NCI-H2196 (cell line): Measurements from ENCODE around the gene IHH.

Experiments
- DNase-seq: peaks from one replicate; lab custom pipeline; 2025; ENCODE audit not compliant: unreplicated experiment; lab: John Stamatoyannopoulos, UW

Gene IHH

GRCh38 chr2:219041252-219041651 is 19.5 kb downstream of the IHH start, which contains the start of gene CFAP65:
Gene CFAP65 (minus strand): TSS chr2:219041516. CDS start chr2:219039048, 2,468 bp downstream.
- peak; percentile 44 for DNase-seq

- DNase-seq = no peak
These were observed 22.1 kb downstream of the IHH start for GRCh38 chr2:219038600-219038999.

DNA sequence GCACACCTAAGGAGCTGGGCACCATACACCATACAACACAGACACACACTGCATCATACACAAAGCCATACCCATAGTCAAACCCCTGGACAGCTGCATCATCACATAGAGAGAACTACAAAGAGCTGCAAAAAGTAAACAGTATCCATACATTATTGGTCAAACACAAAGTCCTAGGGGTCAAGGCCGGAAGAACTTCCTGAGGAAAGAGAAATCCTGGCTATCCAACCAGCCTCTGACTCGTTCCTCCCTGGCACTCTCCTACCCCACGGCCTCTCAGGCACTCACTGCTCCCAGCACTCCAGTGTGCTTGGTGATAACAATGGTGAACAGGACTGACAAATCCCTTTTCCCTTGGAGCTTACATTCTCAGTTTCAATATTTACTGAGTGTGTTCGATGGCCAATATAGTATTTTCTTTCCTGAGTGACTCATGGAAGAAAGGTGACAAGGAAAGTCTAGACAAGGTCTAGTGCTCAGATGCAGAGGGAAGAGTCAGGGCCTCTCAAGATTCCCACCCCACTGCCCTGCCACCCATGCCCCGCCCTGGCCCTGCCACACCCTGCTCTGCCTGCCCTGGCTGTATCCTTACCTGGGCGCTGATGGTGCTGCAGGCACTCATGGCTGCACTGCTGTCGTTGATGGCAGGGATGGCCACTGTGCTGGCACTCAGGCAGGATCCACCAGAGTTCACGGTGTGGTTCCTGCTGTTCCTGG is 22.8 kb downstream of the IHH start:
- no peak for DNase-seq

DNA sequence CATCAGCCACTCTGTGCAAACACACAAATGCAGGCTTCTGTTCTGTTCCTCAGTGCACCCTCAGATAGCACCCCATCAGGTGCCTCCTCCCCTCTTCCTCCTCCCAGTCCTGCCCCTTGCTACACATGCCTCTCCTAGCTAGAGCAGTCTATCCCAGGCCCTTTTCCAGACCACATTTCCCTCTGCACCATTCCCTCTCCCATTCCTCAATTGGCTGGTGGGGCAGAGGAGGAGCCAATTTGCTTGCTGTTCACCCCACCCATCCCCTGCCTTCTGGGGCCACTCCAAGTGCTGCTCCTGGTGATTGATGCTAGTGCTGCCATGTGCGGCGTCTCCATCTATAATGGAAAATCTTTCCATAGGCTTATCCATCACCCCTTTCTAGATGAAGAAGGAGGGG is 24.8 kb downstream of the IHH start:
- no peak for DNase-seq

- DNase-seq = no peak
These were observed 25.9 kb downstream of the IHH start for GRCh38 chr2:219034823-219035222.

DNA sequence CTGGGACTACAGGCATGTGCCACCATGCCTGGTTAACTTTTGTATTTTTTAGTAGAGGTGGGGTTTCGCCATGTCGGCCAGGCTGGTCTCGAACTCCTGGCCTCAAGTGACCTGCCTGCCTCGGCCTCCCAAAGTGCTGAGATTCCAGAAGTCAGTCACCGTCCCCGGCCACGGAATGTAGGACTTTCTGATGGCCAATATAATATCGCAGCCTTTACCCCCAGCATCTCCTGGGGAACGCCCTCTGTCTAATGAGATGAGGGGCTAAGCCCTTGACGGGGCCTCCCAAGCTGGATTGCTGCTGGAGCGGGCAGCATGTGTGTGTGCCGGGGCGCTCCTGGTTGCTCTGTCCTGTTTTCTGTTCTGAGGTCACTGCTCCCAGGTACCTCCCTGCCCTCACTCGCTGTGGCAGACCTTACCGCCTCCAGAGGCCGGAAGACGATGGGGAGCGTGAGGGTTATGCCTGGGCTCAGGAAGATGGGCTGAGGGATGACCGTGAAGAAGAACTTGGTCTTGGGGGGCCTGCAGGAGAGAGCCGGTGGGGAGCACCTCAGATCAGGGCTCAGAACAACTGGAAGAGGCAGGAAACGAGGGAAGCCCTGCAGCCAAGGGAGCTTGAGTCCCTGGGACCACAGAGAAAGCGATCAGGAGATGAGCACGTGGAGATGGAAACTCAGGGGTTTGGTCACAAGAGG is 28.5 kb downstream of the IHH start:
- no peak for DNase-seq

DNA sequence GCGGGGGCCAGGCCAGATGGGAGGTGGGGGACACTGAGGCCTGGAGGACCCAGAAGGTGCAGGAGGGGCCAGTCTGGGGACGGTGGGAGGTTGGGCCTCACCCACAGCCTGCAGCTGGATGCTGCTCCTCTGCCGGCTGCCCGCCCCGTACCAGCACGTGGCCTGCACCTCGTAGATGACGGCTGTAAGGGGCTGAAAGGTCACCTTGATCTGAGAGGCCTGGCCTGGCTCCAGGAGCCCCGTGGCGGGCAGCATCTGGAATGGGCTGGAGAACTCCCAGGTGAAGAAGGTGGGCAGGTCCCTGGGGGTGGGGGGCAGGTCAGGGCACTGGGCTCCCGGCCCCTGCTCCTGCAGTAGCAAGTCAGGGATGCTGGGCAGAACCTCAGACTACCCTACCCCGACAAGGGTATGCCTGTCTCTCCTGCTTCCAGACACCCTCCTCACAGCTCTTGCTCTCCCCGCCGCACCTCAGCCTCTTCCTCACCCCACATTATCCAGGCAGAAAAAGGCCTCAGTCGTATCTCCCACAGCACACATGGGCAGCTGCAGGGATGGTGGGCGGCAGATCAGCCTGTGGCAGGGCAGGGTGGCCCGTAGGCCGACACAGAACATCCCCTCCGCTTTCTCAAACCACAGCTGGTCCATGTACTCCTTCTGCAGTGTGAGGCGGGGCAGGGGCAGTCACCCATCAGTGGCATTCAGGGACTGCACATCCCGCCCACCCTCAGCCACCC is 29.5 kb downstream of the IHH start:
- no peak for DNase-seq

GRCh38 chr2:219030177-219030940 is 30.4 kb downstream of the IHH start:
- no peak for DNase-seq

DNA sequence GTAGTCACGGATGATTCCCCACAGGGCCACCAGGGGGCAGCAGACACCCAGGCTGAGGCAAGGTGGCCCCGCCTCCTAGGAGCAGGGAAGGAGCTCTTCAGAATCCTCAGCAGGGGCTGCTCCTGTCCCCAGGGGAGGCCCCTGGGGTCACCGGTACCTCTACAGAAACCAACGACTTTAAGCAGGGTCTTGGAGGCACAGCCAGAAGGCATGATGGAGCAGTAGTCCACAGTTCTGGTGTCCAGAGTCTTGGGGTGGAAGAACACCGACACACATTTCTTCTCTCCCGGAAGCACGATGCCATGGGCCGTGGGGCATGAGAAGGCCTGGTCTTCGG is 30.9 kb downstream of the IHH start:
- peak; percentile 86 for DNase-seq

GRCh38 chr2:219028996-219029828 is 31.5 kb downstream of the IHH start:
- DNase-seq = no peak

DNA sequence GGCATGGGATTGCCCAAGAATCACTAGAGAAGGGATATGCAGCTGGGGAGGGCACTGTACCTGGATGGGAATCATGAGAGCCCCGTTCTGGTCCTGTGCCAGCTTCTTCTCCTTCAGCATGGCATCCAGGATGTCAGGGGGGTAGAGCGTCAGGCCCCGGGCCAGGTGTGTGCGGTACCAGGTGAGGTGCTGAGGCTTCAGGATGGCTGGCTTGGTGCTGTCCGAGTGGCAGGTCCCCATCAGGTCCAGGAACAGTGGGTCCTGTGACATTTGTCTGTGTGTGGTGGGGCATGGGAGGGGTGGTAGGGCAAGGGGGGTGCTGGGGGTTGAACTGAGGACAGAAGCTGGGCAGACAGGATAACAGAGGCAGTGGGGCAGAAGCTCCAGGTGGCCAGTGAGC is 32.6 kb downstream of the IHH start:
- DNase-seq = no peak

- no peak for DNase-seq
These were observed 33.1 kb downstream of the IHH start for GRCh38 chr2:219027511-219028055.

DNA sequence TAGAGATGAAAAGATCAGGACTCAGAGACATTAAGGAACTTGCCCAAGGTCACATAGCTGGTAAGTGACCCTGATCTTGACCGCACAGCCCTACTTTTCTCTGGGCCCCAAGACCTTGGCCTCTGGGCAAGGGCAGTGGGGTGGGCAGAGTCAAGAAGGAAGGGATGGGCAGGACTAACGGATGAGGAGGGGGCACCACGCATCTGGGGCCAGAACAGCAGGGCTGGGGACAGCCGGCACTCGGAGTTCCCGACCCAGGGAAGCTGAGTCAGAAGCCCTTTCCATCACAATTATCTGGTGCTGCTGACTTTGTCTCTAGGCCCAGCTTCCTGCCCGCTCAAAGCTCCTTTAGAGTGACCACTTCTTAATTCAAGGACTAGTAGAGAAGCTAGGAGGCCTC is 33.8 kb downstream of the IHH start:
- no peak for DNase-seq

DNA sequence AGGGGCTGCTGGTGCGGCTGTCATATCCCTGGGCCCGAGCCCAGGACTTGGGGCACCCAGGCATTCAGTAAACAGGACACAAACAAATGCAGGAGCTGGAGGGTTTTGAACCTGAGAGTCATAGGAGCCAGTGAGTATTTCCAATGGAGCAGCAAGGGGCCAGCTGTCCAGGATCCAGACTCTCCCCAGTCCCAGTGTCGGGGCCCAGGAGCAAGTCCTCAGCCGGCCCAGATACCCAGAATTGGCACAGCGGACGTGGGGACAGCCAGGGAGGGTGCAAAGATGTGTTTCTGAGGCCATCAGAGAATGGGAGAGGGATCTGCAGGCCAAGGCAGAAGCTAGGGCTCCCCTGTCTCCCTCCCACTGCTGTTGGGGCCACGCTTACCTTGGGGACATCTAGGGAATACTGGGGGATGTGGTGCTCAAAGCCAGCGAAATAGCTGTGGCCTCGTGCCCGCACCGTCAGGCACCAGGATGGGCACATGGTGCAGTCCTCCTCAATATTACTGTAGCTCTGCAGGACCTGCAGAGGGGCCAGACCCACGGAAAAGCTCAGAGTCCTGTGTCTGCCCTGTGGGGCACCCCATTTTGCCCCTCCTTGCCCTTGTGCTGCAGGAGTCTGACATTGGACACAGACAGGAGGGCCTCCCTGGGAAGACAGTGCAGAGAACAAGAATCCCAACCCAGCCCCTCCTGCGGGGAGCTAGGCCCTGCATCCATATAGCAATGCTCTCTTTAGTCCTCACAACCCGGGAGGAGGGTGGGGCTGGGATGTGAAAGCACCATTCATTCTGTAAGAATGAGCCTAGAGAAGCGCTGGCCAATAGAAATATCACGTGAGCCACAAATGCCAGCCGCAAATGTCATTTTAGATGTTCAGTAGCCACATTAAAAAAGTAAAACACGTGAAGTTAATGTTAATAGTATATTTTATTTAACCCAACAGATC is 34.8 kb downstream of the IHH start:
- DNase-seq = no peak

GRCh38 chr2:219024059-219024458 is 36.7 kb downstream of the IHH start:
- no peak for DNase-seq

- DNase-seq = no peak
These were observed 37.6 kb downstream of the IHH start for GRCh38 chr2:219023045-219023605.

- no peak for DNase-seq
These were observed 38.1 kb downstream of the IHH start for GRCh38 chr2:219022616-219023015.

DNA sequence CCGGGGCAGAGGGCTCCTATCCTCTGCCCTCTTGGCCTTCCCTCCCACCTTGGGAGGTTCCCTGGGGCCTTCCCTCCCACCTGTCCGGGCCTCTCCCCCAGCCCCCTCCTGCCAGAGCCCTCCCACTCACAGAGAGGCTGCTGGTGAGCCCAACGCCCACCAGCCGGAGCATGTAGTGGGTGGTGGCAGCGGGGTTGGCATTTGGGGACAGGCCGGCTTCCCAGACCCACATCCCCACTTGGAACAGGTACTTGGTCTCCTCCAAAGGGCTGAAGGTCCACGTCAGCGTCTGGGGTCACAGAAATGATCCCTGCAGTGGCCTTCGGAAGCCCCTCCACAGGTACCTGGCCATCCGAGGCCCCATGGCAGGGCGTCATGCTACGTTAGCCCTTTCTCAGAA is 38.7 kb downstream of the IHH start:
- DNase-seq = no peak

DNA sequence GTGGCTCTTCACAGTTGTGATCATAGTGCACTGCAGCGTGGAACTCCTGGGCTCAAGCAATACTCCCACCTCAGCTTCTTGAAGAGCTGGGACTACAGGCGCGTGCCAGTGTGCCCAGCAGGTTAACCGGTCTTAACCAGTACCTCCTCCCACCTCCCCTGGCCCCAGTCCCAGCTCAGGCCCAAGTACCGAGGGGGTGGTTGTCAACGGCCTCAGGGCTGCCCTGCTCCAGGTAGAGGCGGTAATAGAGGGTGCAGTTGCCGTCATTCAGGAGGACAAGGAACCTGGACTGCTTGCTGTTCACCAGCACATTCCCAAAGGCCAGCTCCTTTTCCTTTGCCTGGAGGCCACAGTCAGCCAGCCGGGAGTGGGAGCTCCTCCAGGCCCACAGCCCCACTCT is 39.1 kb downstream of the IHH start:
- peak; percentile 36 for DNase-seq
